Measurements from ENCODE around the gene PLA2G2F. TPM values are rescaled to one million over a fixed set of nuclear protein-coding genes. Genes with fewer than 3 reads are reported as not detected.

Gene PLA2G2F
- total RNA-seq, 1 donor: not detected

- Histone ChIP-seq H3K9me3 (ENCODE audit: low read depth, low read length) (no peaks in the 10 kb centered on the region), H3K4me3 (ENCODE audit: low read length) (no peak overlapping the region), H3K27me3 (ENCODE audit: insufficient read depth, low read length) (no peaks in the 10 kb centered on the region), H3K4me1 (ENCODE audit: insufficient read depth, low read length) (peaks cover 10% of the 10 kb centered on the region)
Measured at GRCh38 chr1:20147846-20148570, 8.9 kb downstream of the PLA2G2F start.

GRCh38 chr1:20148571-20149500 is 9.7 kb downstream of the PLA2G2F start:
- H3K9me3 ChIP-seq (ENCODE audit: low read depth, low read length): no peaks in the 10 kb centered on the region
- no peaks in the 10 kb centered on the region for H3K27me3 ChIP-seq (ENCODE audit: insufficient read depth, low read length)
- H3K4me1 ChIP-seq (ENCODE audit: insufficient read depth, low read length): peaks cover 13% of the 10 kb centered on the region
- H3K4me3 ChIP-seq (ENCODE audit: low read length): no peak overlapping the region

- Histone ChIP-seq H3K4me3 (ENCODE audit: low read length) (no peak overlapping the region), H3K9me3 (ENCODE audit: low read depth, low read length) (no peaks in the 10 kb centered on the region), H3K27me3 (ENCODE audit: insufficient read depth, low read length) (no peaks in the 10 kb centered on the region), H3K4me1 (ENCODE audit: insufficient read depth, low read length) (peaks cover 21% of the 10 kb centered on the region)
Measured at GRCh38 chr1:20149601-20150325, 10.6 kb downstream of the PLA2G2F start.

- no peaks in the 10 kb centered on the region for H3K9me3 ChIP-seq (ENCODE audit: low read depth, low read length)
- no peak overlapping the region for H3K4me3 ChIP-seq (ENCODE audit: low read length)
- no peaks in the 10 kb centered on the region for H3K27me3 ChIP-seq (ENCODE audit: insufficient read depth, low read length)
- H3K4me1 ChIP-seq (ENCODE audit: insufficient read depth, low read length): peaks cover 21% of the 10 kb centered on the region
Measured at GRCh38 chr1:20150326-20150705, 11.2 kb downstream of the PLA2G2F start.

GRCh38 chr1:20150969-20151368 is 11.8 kb downstream of the PLA2G2F start:
- no peak overlapping the region for H3K4me3 ChIP-seq (ENCODE audit: low read length)
- H3K27me3 ChIP-seq (ENCODE audit: insufficient read depth, low read length): no peaks in the 10 kb centered on the region
- H3K9me3 ChIP-seq (ENCODE audit: low read depth, low read length): no peaks in the 10 kb centered on the region
- H3K4me1 ChIP-seq (ENCODE audit: insufficient read depth, low read length): peaks cover 21% of the 10 kb centered on the region

GRCh38 chr1:20151906-20152598 is 12.9 kb downstream of the PLA2G2F start:
- peaks cover 21% of the 10 kb centered on the region for H3K4me1 ChIP-seq (ENCODE audit: insufficient read depth, low read length)
- H3K9me3 ChIP-seq (ENCODE audit: low read depth, low read length): no peaks in the 10 kb centered on the region
- no peaks in the 10 kb centered on the region for H3K27me3 ChIP-seq (ENCODE audit: insufficient read depth, low read length)
- H3K4me3 ChIP-seq (ENCODE audit: low read length): peak overlapping the region; percentile 27

- Histone ChIP-seq H3K4me3 (ENCODE audit: low read length) (no peak overlapping the region), H3K27me3 (ENCODE audit: insufficient read depth, low read length) (no peaks in the 10 kb centered on the region), H3K9me3 (ENCODE audit: low read depth, low read length) (no peaks in the 10 kb centered on the region), H3K4me1 (ENCODE audit: insufficient read depth, low read length) (peaks cover 21% of the 10 kb centered on the region)
Measured at GRCh38 chr1:20152599-20152930, 13.4 kb downstream of the PLA2G2F start.

GRCh38 chr1:20153000-20153418 is 13.9 kb downstream of the PLA2G2F start:
- H3K9me3 ChIP-seq (ENCODE audit: low read depth, low read length): no peaks in the 10 kb centered on the region
- no peak overlapping the region for H3K4me3 ChIP-seq (ENCODE audit: low read length)
- no peaks in the 10 kb centered on the region for H3K27me3 ChIP-seq (ENCODE audit: insufficient read depth, low read length)
- peaks cover 21% of the 10 kb centered on the region for H3K4me1 ChIP-seq (ENCODE audit: insufficient read depth, low read length)

- Histone ChIP-seq H3K4me1 (ENCODE audit: insufficient read depth, low read length) (peaks cover 21% of the 10 kb centered on the region), H3K9me3 (ENCODE audit: low read depth, low read length) (peaks cover 8% of the 10 kb centered on the region), H3K27me3 (ENCODE audit: insufficient read depth, low read length) (no peaks in the 10 kb centered on the region), H3K4me3 (ENCODE audit: low read length) (no peak overlapping the region)
Measured at GRCh38 chr1:20154301-20154831, 15.2 kb downstream of the PLA2G2F start.

- Histone ChIP-seq H3K4me1 (ENCODE audit: insufficient read depth, low read length) (peaks cover 7% of the 10 kb centered on the region), H3K4me3 (ENCODE audit: low read length) (no peak overlapping the region), H3K27me3 (ENCODE audit: insufficient read depth, low read length) (no peaks in the 10 kb centered on the region), H3K9me3 (ENCODE audit: low read depth, low read length) (peaks cover 20% of the 10 kb centered on the region)
Measured at GRCh38 chr1:20158358-20159070, 19.4 kb downstream of the PLA2G2F start.

- Histone ChIP-seq H3K4me3 (ENCODE audit: low read length) (no peak overlapping the region), H3K27me3 (ENCODE audit: insufficient read depth, low read length) (no peaks in the 10 kb centered on the region), H3K9me3 (ENCODE audit: low read depth, low read length) (peaks cover 20% of the 10 kb centered on the region), H3K4me1 (ENCODE audit: insufficient read depth, low read length) (no peaks in the 10 kb centered on the region)
Measured at GRCh38 chr1:20160034-20160433, 20.9 kb downstream of the PLA2G2F start.

- peaks cover 8% of the 10 kb centered on the region for H3K9me3 ChIP-seq (ENCODE audit: low read depth, low read length)
- H3K4me1 ChIP-seq (ENCODE audit: insufficient read depth, low read length): no peaks in the 10 kb centered on the region
- H3K4me3 ChIP-seq (ENCODE audit: low read length): no peak overlapping the region
- no peaks in the 10 kb centered on the region for H3K27me3 ChIP-seq (ENCODE audit: insufficient read depth, low read length)
Measured at GRCh38 chr1:20164694-20165202, 25.6 kb downstream of the PLA2G2F start.

- no peaks in the 10 kb centered on the region for H3K27me3 ChIP-seq (ENCODE audit: insufficient read depth, low read length)
- H3K9me3 ChIP-seq (ENCODE audit: low read depth, low read length): no peaks in the 10 kb centered on the region
- H3K4me1 ChIP-seq (ENCODE audit: insufficient read depth, low read length): no peaks in the 10 kb centered on the region
- no peak overlapping the region for H3K4me3 ChIP-seq (ENCODE audit: low read length)
Measured at GRCh38 chr1:20165522-20165951, 26.4 kb downstream of the PLA2G2F start.

- no peak overlapping the region for H3K4me3 ChIP-seq (ENCODE audit: low read length)
- H3K9me3 ChIP-seq (ENCODE audit: low read depth, low read length): no peaks in the 10 kb centered on the region
Measured at GRCh38 chr1:20166051-20166450, 26.9 kb downstream of the PLA2G2F start.

More at GRCh38 chr1:20166051-20166450, 26.9 kb downstream of the PLA2G2F start:
- peaks cover 5% of the 10 kb centered on the region for H3K4me1 ChIP-seq (ENCODE audit: insufficient read depth, low read length)
- H3K27me3 ChIP-seq (ENCODE audit: insufficient read depth, low read length): no peaks in the 10 kb centered on the region
